OCI-LY3 (cell line): ENCODE data around the gene HERPUD1.

Experiments
- EZH2phosphoT487 ChIP-seq: fragments of 200-600 bp; shearing (Covaris generic); IDR thresholded peaks from 2 replicates; pipeline ENCODE4 v1.6.1; 2018; ENCODE audit warnings: antibody characterized with exemption, mixed run types, low read depth
- TF ChIP-seq, protein P1 (sequence below): fragments of 200-600, 300-600 bp; sonication (generic); IDR thresholded peaks from 2 replicates; pipeline ENCODE4 v1.5.1; 2014; ENCODE audit warnings: antibody characterized with exemption, low read length, low read depth

DNA sequence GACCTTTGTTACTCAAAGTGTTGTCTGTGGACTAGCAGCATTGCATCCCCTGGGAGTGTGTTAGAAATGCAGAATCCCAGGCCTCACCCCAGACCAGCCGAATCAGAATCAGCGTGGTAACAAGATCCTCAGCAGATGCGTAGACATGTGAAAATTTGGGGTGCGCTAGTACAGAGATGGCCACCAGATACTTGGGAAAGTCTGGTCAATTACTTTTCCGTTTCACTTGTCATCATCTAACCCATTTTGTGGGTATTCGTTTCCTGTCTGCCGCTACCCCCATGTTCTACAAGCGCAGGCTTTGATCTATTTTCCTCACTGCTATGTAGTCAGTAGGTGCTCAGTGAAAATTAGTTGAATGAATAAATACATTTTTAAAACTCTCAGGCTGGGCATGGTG, 33.1 kb upstream of the HERPUD1 start:
- TF ChIP-seq, protein P1, sequence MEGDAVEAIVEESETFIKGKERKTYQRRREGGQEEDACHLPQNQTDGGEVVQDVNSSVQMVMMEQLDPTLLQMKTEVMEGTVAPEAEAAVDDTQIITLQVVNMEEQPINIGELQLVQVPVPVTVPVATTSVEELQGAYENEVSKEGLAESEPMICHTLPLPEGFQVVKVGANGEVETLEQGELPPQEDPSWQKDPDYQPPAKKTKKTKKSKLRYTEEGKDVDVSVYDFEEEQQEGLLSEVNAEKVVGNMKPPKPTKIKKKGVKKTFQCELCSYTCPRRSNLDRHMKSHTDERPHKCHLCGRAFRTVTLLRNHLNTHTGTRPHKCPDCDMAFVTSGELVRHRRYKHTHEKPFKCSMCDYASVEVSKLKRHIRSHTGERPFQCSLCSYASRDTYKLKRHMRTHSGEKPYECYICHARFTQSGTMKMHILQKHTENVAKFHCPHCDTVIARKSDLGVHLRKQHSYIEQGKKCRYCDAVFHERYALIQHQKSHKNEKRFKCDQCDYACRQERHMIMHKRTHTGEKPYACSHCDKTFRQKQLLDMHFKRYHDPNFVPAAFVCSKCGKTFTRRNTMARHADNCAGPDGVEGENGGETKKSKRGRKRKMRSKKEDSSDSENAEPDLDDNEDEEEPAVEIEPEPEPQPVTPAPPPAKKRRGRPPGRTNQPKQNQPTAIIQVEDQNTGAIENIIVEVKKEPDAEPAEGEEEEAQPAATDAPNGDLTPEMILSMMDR = no peak
- TF ChIP-seq EZH2phosphoT487 = no peak
